ELR (cell line): ENCODE data around the gene BSN.

ENCODE experiments used
- DNase-seq: peaks from one replicate; pipeline ENCODE4 v3.0.0-alpha.2; 2015; ENCODE audit warnings: low read depth

Gene BSN

DNA sequence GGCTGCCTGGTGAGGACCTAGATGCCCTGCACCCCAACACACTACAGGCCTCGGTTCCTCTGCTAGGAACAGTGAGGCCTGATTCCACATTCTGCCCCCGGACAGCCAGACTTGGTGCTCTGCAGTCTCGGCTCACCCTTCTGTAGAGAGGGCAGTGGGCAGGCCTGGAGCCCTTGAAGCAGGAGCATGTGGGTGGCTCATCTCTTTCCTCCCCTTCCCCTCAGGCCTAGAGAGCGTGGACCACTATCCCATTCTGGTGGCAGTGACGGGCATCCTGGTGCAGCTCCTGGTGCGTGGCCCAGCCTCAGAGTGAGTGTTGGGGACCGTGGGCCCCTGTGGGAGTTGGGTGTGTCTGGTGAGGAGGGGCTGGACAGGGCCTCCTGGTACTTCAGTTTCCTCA, 161.9 kb downstream of the BSN start:
- no peak for DNase-seq

DNA sequence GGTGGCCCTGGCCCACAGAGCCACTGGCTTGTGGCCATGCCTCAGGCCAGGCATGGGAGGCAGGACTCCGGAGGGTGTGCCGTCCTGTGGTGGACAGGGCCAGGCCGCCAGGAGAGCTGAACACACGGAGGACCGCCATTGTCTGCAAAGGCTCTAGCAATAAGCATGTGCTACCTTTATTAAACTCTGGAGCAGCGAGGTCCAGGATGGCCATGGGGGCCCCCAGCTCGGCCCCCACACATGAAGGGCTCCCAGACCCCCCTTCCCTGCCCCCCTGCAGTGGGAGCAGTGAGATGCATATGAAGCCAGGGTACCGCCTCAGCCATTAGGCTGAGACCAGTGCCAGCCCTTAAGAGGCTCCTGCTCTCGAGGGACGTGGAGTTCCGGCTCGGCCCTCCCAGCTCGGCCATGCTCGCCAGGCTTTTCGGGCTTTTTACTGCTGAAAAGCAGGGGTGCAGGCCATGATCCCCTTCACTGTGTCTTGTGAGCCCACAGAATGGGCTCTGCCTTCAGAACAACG, 162.5 kb downstream of the BSN start:
- no peak for DNase-seq

DNA sequence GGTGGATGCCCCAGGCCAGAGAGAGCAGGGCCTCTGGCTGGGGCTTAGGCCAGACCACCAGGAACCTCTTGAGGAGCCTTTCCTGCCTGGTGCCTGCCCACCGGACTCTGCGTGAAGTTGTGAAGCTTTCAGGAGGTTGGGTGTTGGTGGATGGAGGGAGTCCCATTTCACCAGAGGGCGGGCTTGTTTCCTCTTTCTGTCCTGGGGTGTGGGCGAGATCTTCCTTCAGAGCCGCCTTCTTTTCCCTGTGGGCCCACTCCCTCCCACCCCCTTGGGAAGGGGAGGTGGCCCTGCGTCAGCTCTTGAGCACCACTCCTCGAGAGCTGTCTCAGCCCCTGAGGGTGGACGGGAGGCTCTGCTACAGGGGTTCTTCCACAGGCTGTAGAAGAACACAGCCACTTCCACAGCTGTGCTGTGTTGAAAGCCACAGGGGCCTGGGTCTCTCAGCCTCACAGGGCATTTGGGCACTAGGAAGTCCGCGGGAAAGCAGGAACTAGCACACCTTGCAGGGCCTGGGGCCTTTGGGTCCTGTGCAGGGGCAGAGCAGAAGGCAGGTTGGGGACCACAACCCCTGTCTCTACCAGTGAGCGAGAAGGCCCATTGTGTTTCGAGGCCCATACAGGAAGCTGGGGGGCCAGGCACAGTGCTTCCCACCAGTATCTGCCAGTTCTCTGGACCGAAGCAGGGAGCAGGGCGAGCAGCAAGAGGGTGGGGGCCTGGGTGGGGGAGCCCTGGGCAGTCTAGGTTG, 163.1 kb downstream of the BSN start:
- no peak for DNase-seq

DNA sequence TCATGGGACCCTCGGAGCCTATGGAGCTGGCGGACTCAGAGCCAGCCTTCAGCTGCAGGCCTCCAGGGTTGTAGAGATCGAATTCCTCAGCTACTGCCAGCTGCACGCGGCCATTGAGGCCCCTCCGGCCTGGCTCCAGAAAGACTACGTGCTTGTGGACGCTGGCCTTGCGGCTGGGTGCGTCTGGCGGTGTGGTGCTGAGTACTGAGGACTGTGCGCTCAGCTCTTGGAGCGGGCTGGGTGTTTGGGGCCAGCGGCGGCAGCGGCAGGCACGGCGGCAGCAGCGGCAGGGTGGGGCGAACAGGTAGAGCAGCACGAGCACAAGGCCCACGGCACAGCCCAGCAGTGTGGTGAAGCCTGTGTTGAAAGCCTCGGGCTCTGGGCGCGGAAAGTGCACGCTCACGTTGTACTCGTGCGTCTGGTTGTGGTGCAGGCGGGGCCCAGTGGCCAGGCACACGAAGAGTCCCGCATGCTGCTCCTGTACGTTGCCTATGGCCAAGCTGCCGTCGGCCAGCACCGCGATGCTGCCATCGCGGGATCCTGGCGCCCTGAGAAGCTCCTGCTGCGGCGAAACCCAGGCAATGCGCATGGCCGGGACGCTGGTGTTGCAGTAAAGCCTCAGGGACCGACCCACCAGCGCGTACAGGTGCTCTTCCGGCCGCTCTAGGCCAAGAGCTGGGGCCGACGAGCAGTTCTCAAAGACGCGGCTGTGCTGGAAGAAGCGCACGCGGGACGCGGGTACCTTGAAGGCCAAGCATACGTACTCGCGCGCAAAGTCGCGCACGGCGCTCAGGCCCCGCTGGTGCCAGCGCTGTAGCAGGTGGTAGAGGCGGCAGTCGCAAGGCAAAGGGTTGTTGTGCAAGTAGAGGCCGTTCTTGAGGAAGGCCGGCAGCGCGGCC, 163.9 kb downstream of the BSN start:
- DNase-seq, result no peak

DNA sequence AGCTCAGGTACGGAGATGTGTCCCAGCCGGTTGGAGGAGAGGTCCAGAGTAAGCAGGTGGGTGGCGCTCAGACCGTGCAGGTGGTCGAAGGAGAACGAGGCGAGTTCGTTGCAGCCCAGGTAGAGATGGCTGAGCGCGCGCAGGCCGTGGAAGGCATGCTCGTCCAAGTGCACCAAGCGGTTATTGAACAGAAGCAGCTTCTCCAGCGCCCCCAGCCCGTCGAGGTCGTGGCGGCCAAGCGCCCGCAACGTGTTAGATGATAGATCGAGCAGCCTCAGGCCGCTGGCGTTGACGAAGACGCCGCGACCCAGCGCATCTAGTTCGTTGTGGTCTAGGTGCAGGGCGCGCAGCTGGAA, 164.6 kb downstream of the BSN start:
- DNase-seq, result no peak

DNA sequence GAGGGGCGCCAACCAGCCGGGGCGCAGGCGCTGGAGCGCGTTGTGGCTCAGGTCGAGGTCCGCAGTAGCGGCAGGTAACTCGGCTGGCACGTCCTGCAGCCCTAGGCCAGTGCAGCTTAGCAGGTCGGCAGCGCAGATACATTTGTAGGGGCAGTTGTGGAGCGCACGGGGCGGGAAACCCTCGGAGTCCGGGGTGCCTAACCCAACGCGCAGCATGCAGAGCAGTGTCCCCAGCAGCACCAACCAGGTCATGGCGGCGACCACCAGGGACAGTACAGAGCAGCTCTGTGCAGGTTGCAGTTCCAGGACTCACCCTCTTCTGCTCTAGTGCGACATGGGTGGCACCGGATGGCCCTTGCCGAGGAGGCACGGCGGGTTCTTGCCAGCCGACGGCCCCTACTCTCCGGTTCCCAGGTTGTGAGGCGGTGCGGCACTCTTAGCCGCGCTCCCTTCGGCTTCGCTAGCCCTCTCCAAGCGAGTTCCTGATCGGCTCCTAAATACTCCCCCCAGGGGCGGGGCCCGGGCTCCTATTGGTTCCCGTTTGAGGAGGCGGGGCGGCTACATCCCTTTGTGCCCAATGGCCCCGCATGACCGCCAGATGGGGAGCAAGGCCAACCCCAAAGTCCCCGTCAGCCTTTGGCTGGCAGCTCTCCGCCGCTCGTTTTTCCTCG, 165.1 kb downstream of the BSN start, which contains the start of gene AMIGO3:
TSS of gene AMIGO3 (minus strand) at position 471 of the 671 bp plus-strand sequence. CDS start at position 252, 219 bp downstream.
- DNase-seq, result peak; percentile 95
